Measurements from ENCODE around the gene SUN1. TPM values are rescaled to one million over a fixed set of nuclear protein-coding genes. Genes with fewer than 3 reads are reported as not detected.
A peak's percentile ranks its signal among the peaks of the same experiment; 100 is the strongest.

The SUN1 gene
- total and polyA plus RNA-seq, 2 donors from 2014 or later, result 40.4 to 168 TPM

DNA sequence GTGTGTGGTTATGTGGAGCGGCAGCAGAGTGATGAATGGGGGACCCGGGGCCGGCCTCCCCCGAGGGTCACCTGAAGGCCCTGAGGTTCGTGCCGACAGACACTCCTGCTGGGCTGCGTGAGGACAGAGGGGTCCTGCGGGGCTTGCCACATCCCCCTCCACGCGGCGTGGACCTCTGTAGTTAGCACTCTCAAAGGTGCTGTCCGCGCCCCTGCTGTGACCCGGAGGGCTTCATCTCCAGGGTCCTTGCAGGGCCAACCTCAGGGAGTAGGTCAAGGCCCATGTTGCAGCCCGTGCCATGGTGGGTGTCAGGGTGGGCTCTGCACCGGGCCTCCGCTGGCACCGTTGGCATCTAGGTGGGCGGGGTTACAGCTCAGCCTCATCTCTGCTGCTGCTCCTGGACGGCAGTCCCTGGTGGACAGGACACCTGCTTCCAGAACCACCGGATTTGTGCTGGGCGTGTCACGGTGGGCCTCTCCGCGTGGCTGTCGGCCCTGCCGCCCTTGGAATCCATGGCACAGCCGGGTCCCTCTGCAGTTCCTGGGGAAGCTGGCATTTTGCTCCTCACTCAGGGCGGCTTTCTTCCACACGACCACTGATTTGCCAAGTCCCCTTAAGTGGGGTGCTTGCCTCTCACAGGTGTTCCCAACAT lies 24.3 kb downstream of the SUN1 start:
- no peaks in the 10 kb centered on the region for H3K4me1 ChIP-seq (ENCODE audit: control insufficient read depth in 2 of 3, insufficient read depth in 2 of 3, low read depth in 1 of 3, low read length in 3 of 3)
- TF ChIP-seq, protein P1, sequence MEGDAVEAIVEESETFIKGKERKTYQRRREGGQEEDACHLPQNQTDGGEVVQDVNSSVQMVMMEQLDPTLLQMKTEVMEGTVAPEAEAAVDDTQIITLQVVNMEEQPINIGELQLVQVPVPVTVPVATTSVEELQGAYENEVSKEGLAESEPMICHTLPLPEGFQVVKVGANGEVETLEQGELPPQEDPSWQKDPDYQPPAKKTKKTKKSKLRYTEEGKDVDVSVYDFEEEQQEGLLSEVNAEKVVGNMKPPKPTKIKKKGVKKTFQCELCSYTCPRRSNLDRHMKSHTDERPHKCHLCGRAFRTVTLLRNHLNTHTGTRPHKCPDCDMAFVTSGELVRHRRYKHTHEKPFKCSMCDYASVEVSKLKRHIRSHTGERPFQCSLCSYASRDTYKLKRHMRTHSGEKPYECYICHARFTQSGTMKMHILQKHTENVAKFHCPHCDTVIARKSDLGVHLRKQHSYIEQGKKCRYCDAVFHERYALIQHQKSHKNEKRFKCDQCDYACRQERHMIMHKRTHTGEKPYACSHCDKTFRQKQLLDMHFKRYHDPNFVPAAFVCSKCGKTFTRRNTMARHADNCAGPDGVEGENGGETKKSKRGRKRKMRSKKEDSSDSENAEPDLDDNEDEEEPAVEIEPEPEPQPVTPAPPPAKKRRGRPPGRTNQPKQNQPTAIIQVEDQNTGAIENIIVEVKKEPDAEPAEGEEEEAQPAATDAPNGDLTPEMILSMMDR (IDR thresholded peaks at IDR 0.05; ENCODE audit: borderline replicate concordance, extremely low read depth, insufficient read depth), result no peak
- H3K27me3 ChIP-seq (ENCODE audit: control insufficient read depth, insufficient read depth, low read length), result no peaks in the 10 kb centered on the region
- H3K9ac ChIP-seq (ENCODE audit: low read length in 3 of 3), result no peak overlapping the region
- no peaks in the 10 kb centered on the region for H3K9me3 ChIP-seq (ENCODE audit: control insufficient read depth in 2 of 3, insufficient read depth in 1 of 3, low read length in 3 of 3)
- peak overlapping the region in 1 of 2 donors; percentile 13 for H3K27ac ChIP-seq (ENCODE audit: low read depth in 2 of 2, low read length in 2 of 2)
- DNase-seq, result no peak
- H3K36me3 ChIP-seq (ENCODE audit: control insufficient read depth in 2 of 3, insufficient read depth in 3 of 3, low read length in 3 of 3), result peaks cover 6 to 65% (median 47%) of the 10 kb centered on the region in 3 donors
- no peak overlapping the region for H3K4me3 ChIP-seq (ENCODE audit: low read length in 3 of 3)
- intact Hi-C loops (cut with DNase I), result no loop called here
- no peak for FAIRE-seq

DNA sequence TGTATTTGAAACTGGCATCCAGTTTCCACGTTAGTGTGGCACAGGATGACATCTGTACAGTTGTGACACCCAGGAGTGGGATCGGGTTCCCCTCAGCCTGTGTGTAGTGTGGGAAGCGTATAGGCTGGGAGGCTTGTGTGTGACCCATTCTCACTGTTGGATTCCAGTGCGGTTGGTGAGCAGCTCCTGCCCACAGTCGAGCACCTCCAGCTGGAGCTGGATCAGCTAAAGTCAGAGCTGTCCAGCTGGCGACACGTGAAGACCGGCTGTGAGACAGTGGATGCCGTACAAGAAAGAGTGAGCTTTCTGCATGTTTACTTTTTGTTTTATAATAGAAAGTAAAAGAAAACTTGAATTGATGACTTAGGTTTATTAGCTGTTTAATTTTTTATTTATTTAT lies 25.4 kb downstream of the SUN1 start:
- Histone ChIP-seq H3K9me3 (ENCODE audit: control insufficient read depth in 2 of 3, insufficient read depth in 1 of 3, low read length in 3 of 3) (no peaks in the 10 kb centered on the region), H3K4me1 (ENCODE audit: control insufficient read depth in 2 of 3, insufficient read depth in 2 of 3, low read depth in 1 of 3, low read length in 3 of 3) (no peaks in the 10 kb centered on the region), H3K36me3 (ENCODE audit: control insufficient read depth in 2 of 3, insufficient read depth in 3 of 3, low read length in 3 of 3) (peaks cover 6 to 69% (median 45%) of the 10 kb centered on the region in 3 donors), H3K9ac (ENCODE audit: low read length in 3 of 3) (no peak overlapping the region), H3K27ac (ENCODE audit: low read depth in 2 of 2, low read length in 2 of 2) (no peak overlapping the region), H3K4me3 (ENCODE audit: low read length in 3 of 3) (no peak overlapping the region), H3K27me3 (ENCODE audit: control insufficient read depth, insufficient read depth, low read length) (no peaks in the 10 kb centered on the region)
- intact Hi-C loops (cut with DNase I), result no loop called here
- TF ChIP-seq, protein P1 (IDR thresholded peaks at IDR 0.05; ENCODE audit: borderline replicate concordance, extremely low read depth, insufficient read depth), result no peak
- FAIRE-seq (no peak), DNase-seq (peak in 1 of 5 donors; percentile 9)

DNA sequence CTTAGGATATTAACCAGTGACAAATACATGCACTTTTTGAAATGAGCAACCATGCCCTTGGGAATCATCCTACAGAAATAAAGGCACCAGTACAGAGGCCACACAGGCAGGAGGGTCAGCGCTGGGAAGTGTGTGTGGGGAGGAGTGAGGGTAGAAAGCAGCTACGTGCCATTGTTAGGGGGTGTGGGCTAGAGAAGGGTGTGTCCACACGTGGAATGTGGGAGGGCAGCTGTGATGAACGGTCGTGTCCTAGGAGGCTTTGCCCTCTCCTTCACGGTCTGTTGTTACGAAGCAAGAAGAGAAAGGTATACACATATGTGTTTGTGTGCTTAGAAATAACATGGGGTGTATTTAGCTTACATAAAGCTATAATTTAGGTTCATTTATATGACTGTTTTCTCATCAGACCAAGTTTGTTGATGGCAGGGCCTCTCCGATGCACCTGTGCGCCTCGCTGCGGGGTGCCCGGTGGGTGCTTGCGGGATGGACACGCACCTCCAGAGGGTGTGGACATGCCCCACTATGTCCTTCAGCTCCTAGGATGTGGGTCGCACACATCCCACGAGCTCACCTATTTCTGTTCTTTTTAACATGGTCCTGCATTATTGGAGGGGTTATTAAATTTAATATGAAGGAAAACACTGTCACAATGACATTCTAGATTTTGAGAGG lies 27.2 kb downstream of the SUN1 start:
- H3K9ac ChIP-seq (ENCODE audit: low read length in 3 of 3), result no peak overlapping the region
- DNase-seq (no peak), FAIRE-seq (no peak)
- no peaks in the 10 kb centered on the region for H3K9me3 ChIP-seq (ENCODE audit: control insufficient read depth in 2 of 3, insufficient read depth in 1 of 3, low read length in 3 of 3)
- TF ChIP-seq, protein P1 (IDR thresholded peaks at IDR 0.05; ENCODE audit: borderline replicate concordance, extremely low read depth, insufficient read depth), result no peak
- no peaks in the 10 kb centered on the region for H3K4me1 ChIP-seq (ENCODE audit: control insufficient read depth in 2 of 3, insufficient read depth in 2 of 3, low read depth in 1 of 3, low read length in 3 of 3)
- peaks cover 6 to 62% (median 30%) of the 10 kb centered on the region in 3 donors for H3K36me3 ChIP-seq (ENCODE audit: control insufficient read depth in 2 of 3, insufficient read depth in 3 of 3, low read length in 3 of 3)
- no peaks in the 10 kb centered on the region for H3K27me3 ChIP-seq (ENCODE audit: control insufficient read depth, insufficient read depth, low read length)
- H3K4me3 ChIP-seq (ENCODE audit: low read length in 3 of 3), result no peak overlapping the region
- intact Hi-C loops (cut with DNase I), result no loop called here
- no peak overlapping the region for H3K27ac ChIP-seq (ENCODE audit: low read depth in 2 of 2, low read length in 2 of 2)

Data from kidney (tissue), 14 donors.